Stimulated activated CD4-positive, alpha-beta T cell treated with anti-CD3 and anti-CD28 coated beads, Interleukin-15, amount 100 ng/mL, for 1 hour (primary cell): Measurements from ENCODE around the gene CDR2.
"Not testable (repeated sequence)": the region's sequence is repeated elsewhere in the genome, so short reads cannot be mapped to it uniquely, and the experiment has no call there.

ENCODE experiments used
- DNase-seq, 2 donors: peaks; one replicate each; pipeline ENCODE4 v3.0.0-alpha.2; 2020; ENCODE audit warnings: low read depth in 1 of 2, low spot score in 1 of 2

CDR2 gene

GRCh38 chr16:22311520-22311919, 62.9 kb downstream of the CDR2 start:
- no peak for DNase-seq

DNA sequence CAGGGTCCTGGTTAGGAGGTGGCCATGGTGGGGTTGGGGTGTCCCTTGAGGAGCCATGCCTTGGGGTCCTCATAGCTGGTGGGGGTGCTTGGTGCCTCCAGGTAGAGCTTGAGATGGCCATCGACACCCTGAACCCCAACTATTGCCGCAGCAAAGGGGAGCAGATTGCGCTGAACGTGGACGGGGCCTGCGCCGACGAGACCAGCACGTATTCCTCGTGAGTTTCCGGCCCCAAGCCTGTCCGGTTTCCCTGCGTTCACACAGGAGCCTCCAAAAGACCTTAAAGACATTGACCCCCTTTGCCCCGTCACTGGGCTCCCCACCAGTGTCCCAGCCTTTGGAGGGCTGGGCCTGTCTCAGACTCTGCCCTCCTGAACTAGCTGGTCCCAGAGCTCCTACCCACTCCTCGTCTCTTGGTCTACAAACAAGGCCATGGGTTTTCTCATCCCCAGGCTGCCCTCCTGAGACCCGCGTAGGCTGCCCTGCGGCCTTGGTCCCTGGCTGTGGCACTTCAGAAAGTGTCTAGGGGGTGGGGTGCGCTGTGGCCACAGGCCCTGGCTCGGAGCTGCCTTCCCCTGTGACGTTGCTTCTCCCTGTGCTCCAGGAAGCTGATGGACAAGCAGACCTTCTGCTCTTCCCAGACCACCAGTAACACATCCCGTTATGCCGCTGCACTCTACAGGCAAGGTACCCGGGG, 65.4 kb downstream of the CDR2 start:
- no peak for DNase-seq

GRCh38 chr16:22307838-22308237, 66.6 kb downstream of the CDR2 start:
- DNase-seq = no peak

DNA sequence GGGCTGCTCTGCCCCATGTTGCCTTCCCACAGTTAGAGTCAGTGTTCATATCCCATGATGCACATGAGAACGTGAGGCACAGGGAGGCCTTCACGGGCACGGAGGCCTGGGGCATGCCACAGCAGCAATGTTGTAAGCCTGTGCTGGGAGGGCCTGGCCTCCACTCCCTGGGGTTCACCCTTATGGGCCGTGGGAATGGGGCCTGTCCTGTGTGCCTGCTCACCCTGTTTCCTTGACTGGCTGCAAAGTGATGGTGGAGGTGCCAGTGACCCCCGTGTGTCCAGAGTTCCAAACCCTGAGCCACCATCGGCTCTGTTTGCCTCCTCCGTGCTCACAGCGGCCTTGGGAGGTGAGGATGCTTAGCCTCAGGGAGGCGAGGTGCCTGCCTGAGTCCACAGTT, 67.6 kb downstream of the CDR2 start:
- no peak for DNase-seq

DNA sequence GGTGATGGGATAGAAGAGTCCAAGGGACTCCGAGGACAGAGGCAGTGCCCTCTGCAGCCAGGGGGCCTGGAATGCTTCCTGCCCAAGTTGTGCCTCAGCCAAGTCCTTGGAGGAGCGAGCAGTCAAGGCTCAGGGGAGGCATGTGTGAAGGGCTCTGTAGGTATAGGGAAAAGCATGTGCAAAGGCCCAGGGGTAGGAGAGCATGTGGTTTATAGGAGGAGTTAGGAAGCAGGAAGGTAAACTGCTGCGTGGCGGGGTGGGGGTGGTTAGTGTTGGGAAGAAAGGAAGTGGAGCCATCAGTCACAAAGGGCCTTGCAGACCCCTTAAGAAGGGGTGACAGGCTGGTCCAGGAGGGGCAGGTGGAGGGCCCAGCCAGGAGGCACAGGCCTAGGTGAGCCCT, 70.0 kb downstream of the CDR2 start:
- DNase-seq = no peak

DNA sequence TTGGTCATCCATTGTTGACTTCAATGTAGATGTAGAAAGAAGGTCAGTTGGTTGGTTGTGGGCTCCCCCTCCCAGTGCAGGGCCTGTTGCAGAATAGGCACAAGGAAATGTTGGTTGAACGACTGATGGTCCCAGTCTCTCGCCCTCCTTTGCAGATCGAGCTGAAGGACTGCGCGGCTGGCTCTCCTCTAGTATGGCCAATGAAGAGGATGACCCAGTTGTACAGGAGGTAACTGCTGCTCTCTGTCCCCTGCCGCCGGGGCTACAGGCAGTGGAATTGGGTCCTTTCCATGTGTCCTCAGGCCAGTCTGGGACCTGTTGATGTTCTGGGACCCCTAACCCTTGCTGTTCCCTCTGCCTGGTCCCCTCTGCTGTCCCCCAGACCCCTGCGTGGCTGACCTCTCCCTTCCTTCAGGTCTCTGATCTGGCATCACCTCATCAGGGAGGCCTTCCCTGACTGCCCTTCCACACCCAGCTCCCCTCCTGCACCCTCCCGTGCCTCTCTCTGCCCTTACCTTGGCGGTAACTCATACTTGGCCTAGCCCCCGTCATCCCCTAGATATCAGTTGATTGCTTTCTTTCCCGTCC, 71.5 kb downstream of the CDR2 start:
- DNase-seq = no peak

DNA sequence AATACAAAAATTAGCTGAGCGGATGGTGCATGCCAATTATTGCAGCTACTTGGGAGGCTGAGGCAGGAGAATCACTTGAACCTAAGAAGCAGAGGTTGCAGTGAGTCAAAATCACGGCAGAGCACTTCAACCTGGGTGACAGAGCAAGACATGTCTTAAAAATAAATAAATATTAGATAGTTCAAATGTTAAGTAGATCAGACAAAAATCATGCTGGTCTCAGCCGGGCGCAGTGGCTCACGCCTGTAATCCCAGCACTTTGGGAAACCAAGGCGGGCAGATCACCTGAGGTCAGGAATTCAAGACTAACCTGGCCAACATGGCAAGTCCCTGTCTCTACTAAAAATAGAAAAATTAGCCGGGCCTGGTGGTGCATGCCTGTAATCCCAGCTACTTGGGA, 73.0 kb downstream of the CDR2 start:
- DNase-seq = not testable (repeated sequence)

DNA sequence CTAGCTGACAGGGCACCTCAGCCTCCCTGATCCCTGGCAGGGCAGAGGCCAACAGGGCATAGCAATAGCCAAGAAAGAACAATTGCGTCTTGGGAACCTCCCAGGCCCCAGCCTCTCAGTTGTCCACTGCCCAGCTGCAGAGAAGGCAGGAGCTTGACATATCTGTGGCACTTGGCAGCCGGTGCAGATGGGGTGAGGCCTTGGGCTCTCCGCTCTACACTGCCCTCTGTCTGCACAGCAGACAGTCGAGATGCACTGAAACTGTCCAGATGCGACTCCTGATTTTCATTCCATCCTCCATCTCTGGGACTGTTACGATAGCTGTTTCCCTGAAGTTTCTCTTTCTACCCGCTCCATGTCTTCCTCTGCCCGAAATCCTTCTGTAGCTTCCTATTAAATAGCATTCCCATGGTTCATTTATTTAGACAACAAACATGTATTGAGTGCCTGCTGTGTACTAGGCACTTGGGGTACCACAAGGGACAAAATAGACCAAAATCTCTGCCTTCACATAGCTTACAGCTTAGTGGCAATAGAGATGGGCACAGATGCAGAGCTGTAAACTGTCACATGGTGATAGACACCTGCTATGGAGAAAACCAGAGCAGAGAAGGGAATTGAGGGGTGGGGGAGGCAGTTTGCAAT, 73.9 kb downstream of the CDR2 start:
- peak in 1 of 2 donors; percentile 18 for DNase-seq

GRCh38 chr16:22299036-22299435, 75.4 kb downstream of the CDR2 start:
- no peak for DNase-seq

DNA sequence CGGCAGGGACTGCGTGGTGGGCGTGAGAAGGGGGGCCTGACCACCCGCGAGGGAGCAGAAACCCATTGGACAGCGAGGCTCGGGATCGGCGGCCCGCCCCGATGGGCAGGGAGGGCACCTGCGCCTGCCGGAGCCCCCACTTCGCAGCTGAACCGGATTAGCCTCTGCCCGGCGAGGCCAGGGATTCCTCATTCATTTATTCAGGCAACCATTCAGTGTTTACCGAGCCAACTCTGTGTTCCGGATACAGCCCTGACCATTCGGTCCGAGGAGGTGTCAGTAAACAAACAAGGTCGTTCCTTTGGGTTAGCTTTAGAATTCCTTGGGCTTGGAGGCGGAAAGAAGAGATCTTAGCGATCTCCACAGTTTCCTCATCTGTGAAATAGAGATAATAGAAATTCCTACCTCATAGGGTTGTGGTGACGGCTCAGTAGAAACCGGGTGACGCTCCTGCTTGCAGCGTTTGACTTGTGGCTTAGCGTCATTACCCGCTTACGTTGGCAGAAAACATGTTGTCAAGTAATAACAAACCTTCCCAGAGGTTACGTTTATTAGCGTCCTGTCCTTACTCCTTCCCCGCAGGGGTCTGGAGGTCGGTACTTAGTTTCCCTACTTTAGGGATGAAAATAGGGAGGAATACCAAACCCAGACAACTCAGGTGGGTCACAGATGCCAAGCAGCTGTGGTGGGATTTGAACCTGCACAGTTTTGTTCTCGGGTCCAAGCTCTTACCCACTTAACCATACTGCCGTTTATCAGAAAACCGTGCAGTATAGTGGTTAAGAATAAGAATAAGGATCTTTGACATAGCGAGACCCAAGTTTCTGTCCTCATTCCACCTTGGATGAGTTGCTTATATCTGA, 76.3 kb downstream of the CDR2 start:
- DNase-seq = peak; percentile 37 to 40

DNA sequence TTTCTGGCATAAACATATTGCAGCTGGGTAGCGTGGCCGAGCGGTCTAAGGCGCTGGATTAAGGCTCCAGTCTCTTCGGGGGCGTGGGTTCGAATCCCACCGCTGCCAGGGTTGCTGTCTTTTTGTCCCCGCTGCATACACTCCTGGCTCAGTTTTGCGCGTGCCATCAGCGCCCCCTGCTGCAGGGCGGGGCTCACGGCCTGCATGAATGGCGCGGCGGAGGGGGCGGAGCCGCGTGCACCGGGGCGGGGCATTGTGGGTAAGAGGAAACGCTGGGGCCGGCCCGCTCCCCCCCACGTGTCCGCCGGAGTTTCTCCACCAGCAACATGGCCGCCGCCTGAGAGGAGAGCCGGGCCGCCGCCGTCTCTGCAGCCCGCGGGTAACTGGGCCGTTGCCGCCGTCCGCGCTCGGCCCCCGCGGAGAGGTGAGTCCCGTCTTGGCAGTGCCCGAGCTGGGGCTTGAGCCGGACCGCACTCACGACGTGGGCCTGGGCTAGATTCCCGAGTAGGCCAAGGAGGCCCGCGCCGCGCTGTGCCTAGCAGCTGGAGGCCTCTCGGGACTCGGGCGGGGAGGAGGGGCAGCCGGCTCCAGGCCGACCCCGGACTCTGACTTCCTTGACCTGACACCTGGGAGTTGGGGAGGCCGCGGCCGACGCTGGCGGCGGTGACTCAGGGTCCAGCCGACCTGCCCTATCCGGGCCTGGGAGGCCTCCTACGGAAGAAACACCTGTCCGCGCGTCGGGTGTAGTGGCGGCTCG, 77.1 kb downstream of the CDR2 start, which contains the start of gene POLR3E:
TSS of gene POLR3E (plus strand) at position 296 of the 757 bp plus-strand sequence. CDS start 5,560 bp downstream, outside the sequence.
- DNase-seq = peak; percentile 100

- no peak for DNase-seq
Observed at GRCh38 chr16:22296225-22297113, 78.0 kb downstream of the CDR2 start.
